DMS53 treated with DMSO at 0.1 percent for 48 hours (cell line): ENCODE data around the gene COG5.
A peak's percentile ranks its signal among the peaks of the same experiment; 100 is the strongest.

ENCODE experiments used
- DNase-seq: peaks from one replicate; lab custom pipeline; 2025; ENCODE audit not compliant: unreplicated experiment; lab: John Stamatoyannopoulos, UW

Gene COG5

DNA sequence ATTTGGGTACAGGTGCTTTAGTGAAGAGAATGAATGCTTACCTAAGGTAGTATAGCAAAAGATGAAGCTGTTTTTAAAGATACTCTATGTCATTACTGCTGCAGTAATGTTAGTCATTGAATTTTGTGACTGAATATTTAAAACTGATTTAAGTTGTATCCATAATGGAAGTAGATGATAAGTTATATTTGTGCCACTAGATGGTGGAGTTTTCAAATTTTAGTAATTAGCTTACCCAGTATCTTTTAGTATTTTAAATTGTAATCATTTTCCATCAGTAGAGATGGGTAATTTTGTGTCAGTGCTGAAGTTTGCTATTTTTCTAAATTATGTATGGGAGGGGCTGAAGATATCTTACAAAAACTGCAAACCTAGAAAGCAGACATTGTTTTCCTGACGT is 369.7 kb downstream of the COG5 start:
- no peak for DNase-seq

DNA sequence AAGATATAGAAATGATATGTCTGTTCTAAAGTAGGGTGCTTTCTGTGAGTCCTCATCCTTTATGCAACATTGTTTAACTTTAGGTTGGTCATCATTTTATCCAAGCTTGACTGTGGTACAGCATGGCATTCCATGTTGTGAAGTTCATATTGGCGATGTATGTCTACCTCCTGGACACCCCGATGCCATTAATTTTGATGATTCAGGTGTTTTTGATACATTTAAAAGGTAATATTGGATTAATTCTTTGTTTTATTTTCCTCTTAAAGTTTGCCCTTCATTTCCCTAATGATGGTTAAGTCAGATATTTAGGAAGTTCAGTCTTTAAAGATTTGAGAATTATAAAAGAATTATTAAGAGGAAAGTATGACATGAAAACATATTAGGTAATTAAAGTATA is 373.6 kb downstream of the COG5 start:
- DNase-seq, result no peak

DNA sequence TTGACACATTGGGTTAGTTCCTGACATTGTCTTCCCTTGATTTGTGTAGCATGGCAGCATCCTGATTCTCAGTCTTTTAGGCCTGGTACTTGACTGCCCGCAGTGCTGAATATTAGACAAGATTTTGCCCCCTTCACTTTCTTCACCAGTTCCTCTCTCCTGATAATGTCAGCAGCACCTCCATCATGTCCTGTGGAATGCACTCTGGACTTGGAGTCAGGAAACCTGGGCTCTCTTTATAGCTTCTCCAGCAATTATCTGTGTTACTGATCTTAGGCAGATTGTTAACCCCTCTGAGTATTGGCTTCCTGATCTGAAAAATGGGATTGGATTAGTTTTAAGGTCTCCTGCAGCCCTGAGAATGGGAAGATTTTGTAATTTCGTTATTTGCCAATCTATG is 375.9 kb downstream of the COG5 start:
- DNase-seq, result no peak

DNA sequence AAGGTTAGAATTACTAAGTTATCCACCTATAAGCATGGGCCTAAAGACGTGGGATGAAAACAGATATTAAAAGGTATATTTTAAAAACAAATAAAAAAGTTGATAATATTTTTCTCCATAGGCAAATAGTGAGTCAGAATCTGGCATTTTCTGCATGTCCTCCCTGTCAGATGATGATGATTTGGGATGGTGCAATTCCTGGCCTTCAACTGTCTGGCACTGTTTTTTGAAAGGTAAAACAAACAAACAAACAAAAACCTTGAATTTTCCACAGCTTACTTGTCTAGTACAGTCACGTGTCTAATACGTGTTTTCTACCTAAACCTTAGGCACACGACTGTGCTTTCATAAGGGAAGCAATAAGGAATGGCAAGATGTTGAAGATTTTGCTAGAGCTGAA is 377.5 kb downstream of the COG5 start:
- no peak for DNase-seq

DNA sequence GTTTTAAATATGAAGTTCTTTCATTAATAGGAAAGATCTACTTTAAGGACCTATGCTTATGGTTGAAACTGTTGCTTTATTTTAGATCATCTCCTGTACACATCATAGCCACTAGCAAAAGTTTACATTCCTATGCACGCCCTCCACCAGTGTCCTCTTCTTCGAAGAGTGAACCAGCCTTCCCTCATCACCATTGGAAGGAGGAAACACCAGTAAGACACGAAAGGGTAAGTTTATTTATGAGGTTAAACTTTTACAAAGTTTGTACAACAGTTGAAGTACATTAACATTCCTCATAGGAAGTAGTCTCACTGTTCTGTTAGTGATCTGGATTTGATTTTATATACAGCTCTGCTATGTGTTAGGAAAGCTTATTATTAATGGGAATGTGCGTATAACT is 378.0 kb downstream of the COG5 start:
- no peak for DNase-seq

DNA sequence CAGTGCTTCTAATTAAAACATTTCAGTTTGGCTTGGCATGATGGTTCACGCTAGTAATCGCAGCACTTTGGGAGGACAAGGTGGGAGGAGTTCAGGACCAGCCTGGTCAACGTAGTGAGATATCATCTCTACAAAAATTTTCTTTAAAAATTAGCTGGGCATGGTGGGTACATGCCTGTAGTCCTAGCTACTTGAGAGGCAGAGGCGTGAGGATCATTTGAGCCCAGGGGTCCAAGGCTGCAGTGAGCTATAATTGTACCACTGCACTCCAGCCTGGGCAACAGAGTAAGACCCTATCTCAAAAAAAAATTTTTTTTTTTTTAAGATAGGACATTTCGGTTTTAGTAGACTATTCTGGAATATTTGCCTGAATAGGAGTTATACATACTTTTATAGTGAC is 382.5 kb downstream of the COG5 start:
- DNase-seq, result no peak

DNA sequence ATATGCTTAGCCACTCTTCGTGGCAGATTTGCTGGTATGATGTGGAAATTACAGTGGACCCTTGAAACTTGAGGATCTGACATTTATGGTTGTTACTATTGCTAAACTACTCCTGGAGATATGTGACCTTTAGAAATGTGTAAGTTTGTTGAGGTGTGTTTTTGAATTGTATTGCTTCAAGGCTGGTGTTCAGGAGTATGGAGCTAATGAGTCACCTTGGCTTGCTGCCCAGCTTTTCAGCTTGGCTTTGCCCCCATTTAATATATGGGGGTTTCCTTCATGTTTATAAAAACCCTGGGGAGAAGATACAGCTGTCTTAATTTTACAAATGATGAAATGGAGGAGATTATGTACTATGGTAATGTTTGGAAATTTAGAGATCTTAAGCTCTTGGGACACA is 383.3 kb downstream of the COG5 start:
- DNase-seq, result peak; percentile 25

DNA sequence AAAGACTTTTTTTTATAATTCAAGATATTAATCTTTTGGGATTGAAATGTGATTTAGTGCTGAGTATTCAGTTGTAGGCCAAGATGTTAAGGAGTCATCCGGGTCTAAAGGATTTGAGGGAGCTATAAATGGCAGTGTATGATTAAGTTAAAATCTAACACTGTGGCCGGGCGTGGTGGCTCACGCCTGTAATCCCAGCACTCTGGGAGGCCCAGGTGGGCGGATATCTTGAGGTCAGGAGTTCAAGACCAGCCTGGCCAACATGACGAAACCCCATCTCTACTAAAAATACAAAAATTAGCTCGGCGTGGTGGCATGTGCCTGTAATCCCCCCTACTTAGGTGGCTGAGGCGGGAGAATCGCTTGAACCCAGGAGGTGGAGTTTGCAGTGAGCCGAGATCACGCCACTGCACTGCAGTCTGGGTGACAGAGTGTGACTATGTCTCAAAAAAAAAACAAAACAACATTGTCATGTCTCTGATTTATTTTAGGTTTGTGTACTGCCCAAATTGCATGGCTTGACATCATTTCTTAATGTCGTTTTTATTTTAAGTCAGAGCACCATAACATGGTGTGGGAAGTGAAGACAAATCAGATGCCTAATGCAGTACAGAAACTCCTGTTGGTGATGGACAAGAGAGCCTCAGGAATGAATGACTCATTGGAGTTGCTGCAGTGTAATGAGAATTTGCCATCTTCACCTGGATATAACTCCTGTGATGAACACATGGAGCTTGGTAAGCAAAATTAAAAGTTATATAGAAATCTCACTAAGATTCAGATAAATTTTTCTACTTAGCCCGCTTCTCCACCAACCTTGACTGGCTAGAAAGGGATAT is 384.2 kb downstream of the COG5 start:
- DNase-seq, result no peak

DNA sequence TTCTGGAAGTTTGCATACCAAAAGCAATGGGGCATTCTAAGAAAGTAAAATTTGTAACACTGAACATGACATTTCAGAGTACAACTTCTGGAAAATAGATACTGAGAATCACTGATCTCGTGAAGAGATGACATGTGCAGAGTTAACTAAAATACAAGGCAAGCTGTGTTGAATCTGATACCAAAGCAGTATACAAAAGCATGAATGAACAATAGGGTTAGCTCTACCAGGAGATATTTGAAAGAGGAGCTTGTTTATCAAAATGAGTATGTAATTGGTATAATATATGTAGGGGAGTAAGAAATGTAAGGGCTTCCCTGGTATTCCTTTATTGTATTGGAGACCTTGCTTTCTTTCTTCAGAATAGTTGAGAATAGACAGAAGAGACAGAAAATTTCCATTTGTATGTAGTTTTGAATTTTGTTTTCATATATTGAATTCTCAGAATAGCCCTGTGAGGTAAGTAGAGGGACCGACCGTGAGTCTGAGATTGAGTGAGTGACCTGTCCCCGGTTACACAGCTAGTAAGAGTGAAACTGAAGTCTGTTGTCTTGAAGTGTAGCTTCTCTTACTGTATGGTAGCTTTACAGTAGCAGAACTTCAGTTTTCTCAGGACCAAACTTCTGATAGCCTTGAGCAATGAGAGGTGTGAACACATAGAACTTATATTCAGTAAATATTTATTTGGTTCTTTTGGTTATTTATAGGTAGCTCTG is 389.9 kb downstream of the COG5 start:
- no peak for DNase-seq

DNA sequence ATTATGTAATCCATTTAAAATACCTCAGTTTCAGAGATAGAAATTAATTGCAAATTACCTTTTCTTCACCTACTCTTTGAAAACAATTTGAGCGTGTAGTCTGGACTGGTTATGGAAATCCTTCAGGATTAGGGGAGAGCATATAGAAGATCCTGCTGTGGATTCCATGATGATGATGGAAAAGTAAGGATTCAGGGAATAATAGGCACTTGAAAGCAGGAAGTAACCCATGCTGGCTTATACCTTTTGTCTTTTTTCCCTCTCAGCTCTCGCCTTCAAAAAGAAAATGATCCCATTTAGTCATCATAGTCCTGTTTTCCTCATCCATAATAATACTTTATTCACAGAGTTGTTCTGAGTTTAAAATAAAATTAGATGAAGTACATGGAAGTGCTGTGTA is 390.5 kb downstream of the COG5 start:
- DNase-seq, result no peak

DNA sequence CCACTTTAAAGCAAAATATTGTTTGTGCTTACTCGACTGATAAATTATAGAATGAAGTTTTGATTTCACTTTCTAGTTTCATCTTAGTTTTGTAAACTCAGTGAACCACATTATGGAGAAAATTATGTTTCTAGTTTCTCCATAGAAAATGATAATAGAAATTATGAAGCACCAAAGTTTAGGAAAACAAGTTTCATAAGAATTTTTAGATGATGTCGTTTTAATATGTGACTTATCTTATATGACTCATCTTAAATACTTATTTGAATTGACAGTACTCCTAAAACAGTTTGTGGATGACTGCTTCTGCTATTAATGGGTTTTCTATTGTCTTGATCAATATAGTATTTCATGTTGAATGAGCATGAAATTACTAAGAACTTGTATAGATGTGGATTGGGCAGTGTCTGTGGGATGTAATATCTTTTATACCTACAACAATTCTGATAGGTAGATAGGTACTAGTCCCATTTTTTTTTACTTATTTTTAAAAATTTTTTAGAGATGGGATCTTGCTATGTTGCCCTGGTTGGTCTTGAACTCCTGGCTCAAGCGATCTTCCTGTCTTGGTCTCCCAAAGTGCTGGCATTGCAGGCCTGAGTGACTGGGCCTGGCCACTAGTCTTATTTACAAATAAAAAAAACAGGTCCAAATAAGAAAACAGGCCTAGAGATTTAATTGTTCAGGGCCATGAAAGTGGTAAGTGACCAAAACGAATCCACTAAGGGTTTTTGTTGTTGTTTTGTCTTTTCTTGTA is 391.3 kb downstream of the COG5 start:
- no peak for DNase-seq

DNA sequence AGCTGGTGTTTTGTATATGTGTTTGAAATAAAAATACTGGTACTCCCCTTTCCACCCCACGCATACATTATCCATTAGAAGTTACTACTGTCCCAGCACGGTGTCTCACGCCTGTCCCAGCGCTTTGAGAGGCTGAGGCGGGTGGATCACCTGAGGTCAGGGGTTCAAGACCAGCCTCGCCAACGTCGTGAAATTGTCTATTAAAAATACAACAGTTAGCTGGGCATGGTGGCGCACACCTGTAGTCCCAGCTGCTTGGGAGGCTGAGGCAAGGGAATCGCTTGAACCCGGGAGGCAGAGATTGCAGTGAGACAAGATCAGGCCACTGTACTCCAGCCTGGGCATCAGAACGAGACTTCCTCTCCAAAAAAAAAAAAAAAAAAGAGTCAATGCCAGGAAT is 392.2 kb downstream of the COG5 start:
- no peak for DNase-seq

DNA sequence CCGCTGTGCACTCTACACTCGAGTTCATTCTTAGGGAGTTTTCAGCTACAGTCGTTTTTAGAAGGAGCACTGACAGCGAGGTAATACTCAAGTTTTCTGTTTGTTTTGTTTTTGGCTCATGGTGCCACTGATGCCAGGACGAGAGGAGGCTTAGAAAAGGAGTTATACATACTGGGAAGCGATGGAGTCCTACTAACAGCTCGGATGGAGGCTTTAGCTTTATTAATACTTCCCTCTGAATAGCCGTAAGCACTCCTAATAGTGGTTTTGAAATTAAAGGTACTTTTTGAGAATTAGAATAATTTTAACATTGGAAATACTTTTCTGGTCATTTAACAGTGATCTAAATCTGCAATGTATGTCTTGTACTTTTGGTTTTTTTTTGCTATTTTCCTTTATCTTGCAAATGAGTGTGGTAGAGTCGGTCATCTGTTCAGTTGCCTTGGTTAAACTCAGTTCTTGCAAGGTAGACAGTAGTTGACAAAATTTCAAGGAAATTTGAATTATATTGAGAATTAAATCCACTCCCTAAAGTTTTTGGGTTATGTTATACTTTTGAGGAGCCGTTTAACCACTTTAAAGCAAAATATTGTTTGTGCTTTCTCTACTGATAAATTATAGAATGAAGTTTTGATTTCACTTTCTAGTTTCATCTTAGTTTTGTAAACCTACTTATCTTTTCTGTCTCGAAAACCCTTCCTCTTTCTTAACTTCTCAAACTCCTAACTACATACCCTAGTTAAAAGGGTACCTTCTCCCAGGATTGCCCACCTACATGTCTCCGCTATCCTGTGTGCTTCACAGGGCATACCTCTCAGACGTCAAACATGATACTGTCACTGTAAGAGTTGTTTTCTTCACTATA is 393.4 kb downstream of the COG5 start:
- DNase-seq, result no peak

DNA sequence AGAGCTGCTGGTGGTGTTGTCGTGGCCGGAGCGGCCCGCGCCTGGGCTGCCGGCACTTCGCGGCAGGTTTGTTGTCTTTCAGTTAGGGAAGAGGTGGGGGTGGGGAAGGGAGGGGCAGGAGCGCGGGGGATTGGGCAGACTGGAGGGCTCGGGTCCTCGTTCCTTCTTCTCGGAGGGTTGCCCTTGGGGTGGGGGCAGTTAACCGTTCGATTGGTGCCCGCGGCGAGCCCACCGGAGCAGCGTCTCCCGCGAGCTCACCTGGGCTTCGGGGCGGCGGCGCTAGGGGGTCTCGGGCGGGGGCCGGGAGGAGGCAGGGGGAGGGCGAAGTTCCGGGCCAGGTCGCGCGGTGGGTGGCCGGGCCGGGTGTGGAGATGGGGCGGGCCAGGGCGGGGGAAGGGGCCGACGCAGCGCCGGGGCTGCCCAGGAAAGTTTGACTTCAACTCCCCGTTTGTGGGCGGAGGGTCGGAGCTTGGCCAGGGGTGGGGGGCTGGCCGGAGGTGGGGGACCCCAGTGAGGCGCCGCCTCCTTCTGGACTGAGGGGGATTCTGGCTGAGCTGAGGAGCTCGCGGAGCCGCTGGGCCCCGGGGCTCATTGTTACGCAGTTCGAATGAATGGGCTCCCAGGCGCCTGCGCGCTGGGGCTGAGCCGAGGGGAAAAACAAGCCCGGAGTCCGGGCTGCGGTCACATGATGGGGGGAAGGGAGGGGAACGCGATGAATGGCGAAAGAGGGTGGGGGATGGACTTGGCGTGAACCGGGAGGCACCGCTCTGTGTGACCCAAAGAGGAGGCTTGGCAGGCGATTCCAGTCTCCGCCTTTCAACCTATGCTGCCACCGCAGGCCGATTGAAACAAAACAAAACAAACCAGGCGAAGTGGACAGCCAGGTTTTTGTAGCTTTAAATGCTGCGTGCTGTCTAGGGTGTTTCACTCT is 394.3 kb downstream of the COG5 start:
- peak; percentile 97 for DNase-seq

DNA sequence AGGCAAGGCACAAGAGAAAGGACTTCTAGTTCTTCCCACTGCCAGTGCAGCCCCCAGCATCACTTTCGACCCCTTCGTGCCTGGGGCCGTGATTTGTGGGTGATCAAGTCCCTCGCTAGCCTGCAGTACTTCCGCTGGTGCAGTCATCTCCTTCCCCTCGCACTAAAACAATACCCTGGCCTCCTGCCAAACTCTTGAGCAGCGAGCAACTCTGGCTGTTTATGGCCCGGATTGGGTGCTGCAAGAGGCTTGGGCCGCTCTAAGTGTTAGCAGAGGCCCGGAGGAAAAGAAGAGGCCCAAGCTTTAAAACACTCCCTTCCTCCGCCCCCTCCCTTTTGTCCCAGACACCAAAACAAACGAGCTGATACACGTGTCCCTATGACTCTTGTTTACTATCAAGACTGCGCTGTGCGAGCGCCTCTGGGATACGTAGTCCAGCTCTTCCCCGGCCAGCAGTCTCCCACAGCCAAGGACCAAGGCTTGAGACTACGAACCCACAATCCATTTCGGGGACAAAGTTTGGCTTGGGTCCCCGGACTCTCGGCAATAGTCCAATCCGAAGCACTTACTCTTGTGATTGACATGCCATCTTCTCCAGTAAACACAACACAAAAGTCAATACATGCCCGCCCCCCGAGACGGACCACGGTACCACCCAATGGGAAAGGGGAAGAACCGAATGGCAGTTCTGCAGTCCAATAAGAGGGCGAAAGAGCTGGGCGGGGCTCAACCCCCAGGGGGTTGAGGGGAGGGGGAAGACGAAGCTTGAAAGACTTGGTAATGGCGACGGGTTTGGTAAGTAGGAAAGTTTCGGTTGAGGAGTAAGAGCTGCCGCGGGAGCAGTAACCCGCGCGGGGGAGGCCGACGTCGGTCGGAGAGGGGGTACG is 395.2 kb downstream of the COG5 start, which contains the start of gene HBP1:
Gene HBP1 (plus strand): TSS at position 771 of the 887 bp plus-strand sequence. CDS start 10,891 bp downstream, outside the sequence.
- DNase-seq, result peak; percentile 100

DNA sequence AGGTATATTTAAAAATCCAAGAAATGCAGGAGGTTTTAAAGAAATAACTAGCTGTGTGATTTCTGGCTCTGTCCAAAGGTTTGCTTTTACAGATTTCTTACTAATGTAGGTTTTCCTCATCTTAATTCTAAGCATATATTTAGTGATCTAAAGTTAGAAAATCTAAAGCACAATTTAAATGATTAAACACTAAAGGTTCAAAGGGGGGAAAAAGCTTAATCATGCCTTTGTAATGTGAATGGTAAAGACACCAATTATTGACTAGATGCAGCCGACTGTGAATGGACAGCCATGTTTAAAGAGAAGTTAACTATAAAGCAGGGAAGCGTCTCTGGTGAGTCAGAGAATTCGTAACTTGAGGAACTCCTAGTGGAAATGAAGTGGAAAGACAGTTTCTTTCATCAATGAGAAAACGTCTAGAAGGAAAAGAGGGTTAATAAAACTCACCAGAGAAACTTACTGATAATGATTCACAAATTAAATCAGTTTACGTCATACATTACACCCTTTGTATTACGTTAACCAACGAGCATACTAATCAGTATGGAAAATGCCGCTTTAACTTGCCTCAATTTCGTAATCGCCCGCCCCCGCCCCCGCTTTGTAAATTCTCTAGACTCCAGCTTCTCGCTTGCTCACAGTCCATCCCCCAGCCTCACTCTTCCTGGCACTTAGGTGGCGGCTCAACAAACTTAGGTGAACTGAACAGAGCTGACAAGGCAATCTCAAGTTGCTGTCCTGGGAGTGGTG is 396.1 kb downstream of the COG5 start:
- peak; percentile 65 for DNase-seq

DNA sequence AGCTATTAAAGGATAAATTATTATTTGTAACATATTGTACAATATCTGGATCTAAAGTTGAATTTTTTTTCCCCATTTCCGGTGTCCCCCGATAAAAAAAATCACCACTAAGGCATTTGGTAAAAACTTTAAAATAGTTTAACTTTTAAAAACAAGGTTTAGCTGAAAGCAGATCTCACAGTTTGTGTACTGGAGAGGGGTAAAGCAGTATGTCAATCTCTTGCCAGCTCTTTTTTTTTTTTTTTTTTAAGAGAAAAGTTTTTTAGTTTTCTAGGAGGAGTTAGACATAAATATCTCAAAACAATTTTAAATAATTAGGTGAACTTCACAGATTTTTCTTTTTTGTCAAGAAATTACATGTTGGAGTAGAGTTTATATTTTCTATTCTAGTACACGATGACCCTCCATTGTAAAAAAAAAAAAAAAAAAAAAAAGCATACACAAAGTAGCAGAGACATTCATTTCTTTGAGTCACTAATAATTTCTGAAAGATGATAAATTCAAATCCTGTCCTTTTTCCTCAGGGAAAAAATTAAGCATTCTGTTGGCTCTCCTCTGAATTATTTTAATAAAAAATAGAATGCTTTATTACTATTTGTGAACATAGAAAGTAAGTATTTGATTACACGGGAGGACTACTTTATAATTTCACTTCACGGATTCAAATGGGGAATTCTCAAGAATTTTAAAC is 396.8 kb downstream of the COG5 start:
- no peak for DNase-seq
